Activated naive CD4-positive, alpha-beta T cell treated with Interleukin-2 at 50 U/mL for 16 hours (primary cell): ENCODE data around the gene MAB21L4.

Source experiments
- DNase-seq: peaks from one replicate; pipeline ENCODE4 v3.0.0-alpha.2; 2020

Gene MAB21L4

GRCh38 chr2:240911641-240912265, 15.8 kb upstream of the MAB21L4 start:
- DNase-seq: no peak

- DNase-seq: no peak
These were observed 13.4 kb upstream of the MAB21L4 start for GRCh38 chr2:240909216-240909974.

- DNase-seq: no peak
These were observed 11.1 kb upstream of the MAB21L4 start for GRCh38 chr2:240906911-240907590.

- no peak for DNase-seq
These were observed 10.4 kb upstream of the MAB21L4 start, which contains the start of gene CROCC2 for GRCh38 chr2:240906141-240906910. TSS of gene CROCC2 (plus strand) at chr2:240906336. CDS start at chr2:240906514, 178 bp downstream.

- DNase-seq: no peak
These were observed 9.3 kb upstream of the MAB21L4 start for GRCh38 chr2:240905176-240905781.

GRCh38 chr2:240904216-240905175, 8.5 kb upstream of the MAB21L4 start:
- no peak for DNase-seq

GRCh38 chr2:240903191-240904060, 7.5 kb upstream of the MAB21L4 start:
- no peak for DNase-seq

GRCh38 chr2:240902615-240903041, 6.7 kb upstream of the MAB21L4 start:
- DNase-seq: no peak

- no peak for DNase-seq
These were observed 6.1 kb upstream of the MAB21L4 start for GRCh38 chr2:240901986-240902614.

GRCh38 chr2:240900141-240900860, 4.3 kb upstream of the MAB21L4 start:
- no peak for DNase-seq

- DNase-seq: no peak
These were observed 3.5 kb upstream of the MAB21L4 start for GRCh38 chr2:240899468-240899865.

- no peak for DNase-seq
These were observed 2.9 kb upstream of the MAB21L4 start for GRCh38 chr2:240898731-240899467.

- DNase-seq: no peak
These were observed 2.3 kb upstream of the MAB21L4 start for GRCh38 chr2:240898108-240898730.

- DNase-seq: no peak
These were observed 1.1 kb upstream of the MAB21L4 start for GRCh38 chr2:240896871-240897692.

GRCh38 chr2:240896394-240896793, 438 bp upstream of the MAB21L4 start:
- no peak for DNase-seq

- DNase-seq: no peak
These were observed 959 bp downstream of the MAB21L4 start for GRCh38 chr2:240894836-240895558.
